AG08396 (cell line): Measurements from ENCODE around the gene LTBP2.
"Not testable (repeated sequence)": the region's sequence is repeated elsewhere in the genome, so short reads cannot be mapped to it uniquely, and the experiment has no call there.

Experiments used
- DNase-seq: peaks from one replicate; pipeline ENCODE4 v3.0.0; 2012; ENCODE audit warnings: low spot score, mixed read lengths

Gene LTBP2

DNA sequence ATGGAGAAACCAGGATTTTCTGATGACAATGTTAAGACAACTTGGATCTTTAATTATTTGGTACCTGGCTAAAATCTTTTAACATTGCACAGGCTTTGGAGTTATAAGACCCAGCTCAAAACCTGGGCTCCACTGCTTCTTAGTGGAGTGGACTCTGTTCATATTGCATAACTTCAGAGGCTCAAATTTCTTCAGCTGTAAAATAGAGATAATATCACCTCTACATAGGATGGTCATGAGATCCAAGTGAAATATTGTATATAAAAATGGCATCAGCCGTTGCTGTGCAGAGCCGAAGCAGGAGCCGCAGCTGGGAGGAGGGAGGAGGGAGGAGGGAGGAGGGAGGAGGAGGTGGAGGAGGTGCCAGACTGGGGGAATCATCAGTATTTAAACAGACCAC lies 129.5 kb downstream of the LTBP2 start:
- no peak for DNase-seq

GRCh38 chr14:74480046-74480445 lies 132.0 kb downstream of the LTBP2 start:
- DNase-seq, result no peak

DNA sequence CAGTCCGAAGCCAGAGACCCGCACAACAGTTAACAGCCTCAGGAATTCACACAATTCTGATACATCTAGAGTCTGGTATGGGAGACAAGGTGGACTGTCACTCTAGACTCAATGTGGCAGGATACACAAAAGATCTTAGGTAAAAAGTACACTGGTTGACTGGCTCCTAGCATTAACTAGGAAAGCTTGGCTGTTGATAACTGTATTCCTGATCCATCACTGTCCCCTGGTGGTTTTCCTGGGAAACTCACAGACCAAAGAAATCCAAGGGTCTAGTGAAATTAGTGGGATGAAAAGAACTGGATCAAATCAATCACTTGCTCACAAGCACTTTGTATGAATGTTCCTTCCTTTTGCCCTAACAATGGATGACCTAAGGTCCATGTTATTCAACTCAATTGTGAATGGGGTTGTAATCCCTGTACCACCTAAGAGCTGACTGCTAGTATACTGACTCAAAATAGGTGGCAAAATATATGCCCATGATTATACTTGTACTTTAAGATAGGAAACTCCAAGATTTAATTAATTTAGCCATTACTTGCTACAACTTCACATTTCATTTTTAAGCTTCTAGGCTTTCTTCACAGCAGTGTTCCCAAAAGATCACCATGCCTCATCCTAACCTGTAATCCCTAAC lies 132.9 kb downstream of the LTBP2 start:
- peak; percentile 24 for DNase-seq

GRCh38 chr14:74476607-74477006 lies 135.4 kb downstream of the LTBP2 start:
- DNase-seq, result no peak

GRCh38 chr14:74476107-74476506 lies 135.9 kb downstream of the LTBP2 start:
- no peak for DNase-seq

- peak; percentile 59 for DNase-seq
Observed at GRCh38 chr14:74475678-74476077, 136.4 kb downstream of the LTBP2 start.

DNA sequence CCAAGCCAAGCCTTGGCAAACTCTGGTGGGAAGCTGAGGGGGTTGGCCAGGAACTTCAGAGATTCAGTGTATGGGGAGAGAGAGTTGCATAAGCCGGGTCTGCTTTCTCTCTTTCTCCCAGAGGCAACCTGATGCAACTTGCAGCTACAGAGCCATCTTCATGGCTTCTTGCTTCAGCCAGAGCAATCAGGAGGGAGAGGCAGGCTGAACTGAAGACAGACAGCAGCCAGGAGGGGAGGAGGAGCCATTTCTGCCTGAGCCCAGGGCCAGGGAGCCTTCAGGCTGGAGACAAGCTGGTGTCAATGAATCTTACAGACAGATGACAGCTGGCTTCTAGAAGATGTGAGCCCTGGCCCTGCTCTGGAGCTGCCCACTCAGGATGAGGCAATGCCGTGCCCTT lies 137.7 kb downstream of the LTBP2 start:
- no peak for DNase-seq

DNA sequence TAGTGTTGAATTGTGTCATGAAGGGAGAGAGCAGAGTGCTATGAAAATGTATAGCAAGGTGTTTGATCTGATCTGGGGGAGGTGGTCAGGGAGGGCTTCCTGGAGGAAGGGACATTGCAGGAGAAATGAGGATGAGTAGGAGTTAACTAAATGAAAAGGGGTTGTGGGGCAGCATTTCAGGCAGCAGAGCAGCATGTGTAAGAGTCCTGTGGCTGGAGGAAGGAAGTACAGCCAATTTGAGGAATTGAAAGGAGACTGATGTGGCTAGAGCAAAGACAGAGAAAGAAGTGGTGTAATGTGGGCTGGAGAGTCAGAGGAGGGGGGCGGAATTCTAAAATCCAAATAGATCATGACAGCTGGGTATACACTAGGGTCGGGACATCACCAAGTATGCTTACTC lies 139.4 kb downstream of the LTBP2 start:
- no peak for DNase-seq

GRCh38 chr14:74469548-74470518 lies 142.2 kb downstream of the LTBP2 start:
- DNase-seq, result no peak

GRCh38 chr14:74468513-74468912 lies 143.5 kb downstream of the LTBP2 start:
- no peak for DNase-seq

DNA sequence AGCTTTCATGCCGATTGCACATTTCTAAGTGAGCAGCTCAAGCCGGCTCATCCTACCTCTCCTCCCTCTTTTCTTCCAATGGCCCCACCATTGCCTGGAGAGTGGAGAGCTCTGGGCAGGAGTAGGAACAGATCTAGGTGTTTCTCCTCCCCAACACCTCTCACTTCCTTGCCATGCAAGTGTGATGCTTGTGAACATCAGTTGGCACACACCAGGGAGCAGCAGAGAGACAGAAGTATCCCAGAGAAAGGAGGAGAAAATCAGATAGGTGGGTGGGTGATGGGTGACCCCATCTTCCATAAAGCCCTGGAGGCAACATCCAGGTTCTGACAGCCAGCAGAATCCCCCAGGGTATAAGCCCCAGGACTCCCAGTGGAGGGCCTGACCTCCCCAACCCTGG lies 146.7 kb downstream of the LTBP2 start:
- no peak for DNase-seq

GRCh38 chr14:74464785-74465184 lies 147.3 kb downstream of the LTBP2 start:
- no peak for DNase-seq

DNA sequence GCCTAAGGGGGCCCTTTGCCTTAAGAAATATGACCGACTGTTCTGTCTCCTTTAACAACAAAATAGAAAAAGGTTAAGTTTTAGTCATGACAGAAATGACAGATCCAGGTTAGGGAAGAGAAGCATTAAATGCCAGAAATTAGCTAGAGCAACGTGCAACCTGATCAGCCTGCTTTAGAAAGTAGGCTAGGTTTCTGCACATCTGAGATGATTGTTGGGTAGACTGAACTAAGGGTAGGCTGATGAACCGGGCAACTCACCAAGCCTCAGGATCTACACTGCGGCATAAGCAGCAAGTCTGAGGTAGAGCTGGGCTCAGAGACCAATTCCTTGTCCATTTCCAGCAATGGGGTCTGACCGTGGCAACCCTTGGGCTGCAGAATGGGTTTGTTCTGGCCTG lies 148.3 kb downstream of the LTBP2 start:
- no peak for DNase-seq

GRCh38 chr14:74462993-74463392 lies 149.0 kb downstream of the LTBP2 start:
- DNase-seq, result no peak

GRCh38 chr14:74459976-74460375 lies 152.1 kb downstream of the LTBP2 start:
- DNase-seq, result no peak

DNA sequence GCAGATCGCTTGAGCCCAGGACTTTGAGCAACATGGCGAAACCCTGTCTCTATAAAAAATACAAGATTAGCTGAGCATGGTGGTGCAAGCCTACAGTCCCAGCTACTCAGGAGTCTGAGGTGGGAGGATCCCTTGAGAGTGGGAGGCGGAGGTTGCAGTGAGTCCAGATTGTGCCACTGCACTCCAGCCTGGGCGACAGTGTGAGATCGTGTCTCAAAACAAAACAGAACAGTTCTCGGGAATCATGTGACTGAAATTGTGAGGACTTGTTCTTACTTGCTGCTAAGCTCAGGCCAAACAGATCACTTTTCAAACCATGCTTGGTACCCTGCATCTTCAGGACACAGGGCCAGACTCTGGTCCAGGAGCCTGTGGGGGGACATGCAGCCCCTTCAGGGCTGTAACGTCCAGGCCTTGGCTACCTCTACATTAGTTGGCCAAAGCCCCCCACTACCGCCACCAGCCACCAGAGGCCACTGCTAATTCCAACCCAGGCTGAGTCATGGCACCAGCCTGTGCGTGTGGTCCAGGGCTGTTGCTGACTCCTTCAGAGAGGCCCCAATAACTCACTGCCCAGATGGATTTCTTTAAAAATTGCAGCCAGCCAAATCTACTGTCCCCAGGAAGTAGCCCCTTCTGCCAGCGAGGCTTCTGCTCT lies 152.6 kb downstream of the LTBP2 start:
- DNase-seq, result peak; percentile 71

GRCh38 chr14:74457565-74457895 lies 154.5 kb downstream of the LTBP2 start:
- no peak for DNase-seq

GRCh38 chr14:74456684-74457564 lies 155.1 kb downstream of the LTBP2 start:
- no peak for DNase-seq

GRCh38 chr14:74454397-74454796 lies 157.6 kb downstream of the LTBP2 start:
- not testable (repeated sequence) for DNase-seq
